SU-DHL-6 (cell line): ENCODE measurements around the gene POLK.

ENCODE experiments used
- H2AFZ ChIP-seq: fragments of 200-600 bp; sonication (generic); 2 replicates; pipeline ENCODE4 v1.6.1; 2014; ENCODE audit warnings: low read depth, mild to moderate bottlenecking, moderate library complexity, mixed read lengths, antibody characterized with exemption, low read length; ENCODE audit not compliant: severe bottlenecking
- H3F3A ChIP-seq: fragments of 200-600 bp; shearing (Covaris generic); 2 replicates; pipeline ENCODE4 v1.6.0; 2016; ENCODE audit warnings: antibody characterized with exemption, mild to moderate bottlenecking; ENCODE audit not compliant: insufficient read depth
- H3K27ac ChIP-seq: fragments of 200-600 bp; sonication (generic); 2 replicates; pipeline ENCODE4 v1.5.1; 2016; ENCODE audit warnings: low read depth, mild to moderate bottlenecking, low read length, moderate library complexity, mixed read lengths
- H3K27me3 ChIP-seq: fragments of 200-600 bp; sonication (generic), shearing (Covaris generic); 2 replicates; pipeline ENCODE4 v1.6.0; 2014; ENCODE audit warnings: mild to moderate bottlenecking, low read length
- H3K36me3 ChIP-seq: fragments of 200-600 bp; sonication (generic); 2 replicates; pipeline ENCODE4 v1.6.1; 2014; ENCODE audit warnings: mild to moderate bottlenecking, low read length, mixed read lengths
- H3K4me2 ChIP-seq: fragments of 300-600, 200-600 bp; shearing (Covaris generic), sonication (generic); 2 replicates; pipeline ENCODE4 v1.6.0; 2014; ENCODE audit warnings: low read length, low read depth, mild to moderate bottlenecking; ENCODE audit not compliant: poor library complexity, severe bottlenecking
- H3K4me3 ChIP-seq: fragments of 200-600 bp; sonication (generic); 2 replicates; pipeline ENCODE4 v1.5.1; 2014; ENCODE audit warnings: antibody characterized with exemption, low read length, mild to moderate bottlenecking, mixed read lengths; ENCODE audit not compliant: insufficient read depth, poor library complexity, severe bottlenecking
- H3K79me2 ChIP-seq: fragments of 200-600 bp; sonication (generic); 2 replicates; pipeline ENCODE4 v1.6.1; 2014; ENCODE audit warnings: mild to moderate bottlenecking, low read length, moderate library complexity; ENCODE audit not compliant: insufficient read depth
- H3K9ac ChIP-seq: fragments of 200-600 bp; sonication (generic); 2 replicates; pipeline ENCODE4 v1.7.0; 2014; ENCODE audit warnings: mild to moderate bottlenecking, low read length
- H3K9me2 ChIP-seq: fragments of 200-600 bp; sonication (generic); replicated peaks from 2 replicates; pipeline ENCODE4 v1.6.1; 2014; ENCODE audit warnings: low read length; ENCODE audit not compliant: insufficient read depth
- H3K9me3 ChIP-seq: fragments of 200-600 bp; sonication (generic); 2 replicates; pipeline ENCODE4 v1.6.1; 2014; ENCODE audit warnings: low read length, mixed read lengths; ENCODE audit not compliant: insufficient read depth
- H4K20me1 ChIP-seq: fragments of 200-600 bp; sonication (generic); 2 replicates; pipeline ENCODE4 v1.6.1; 2014; ENCODE audit warnings: low read depth, mild to moderate bottlenecking, antibody characterized with exemption, low read length, moderate library complexity, mixed read lengths
- CTCF ChIP-seq: fragments of 200-600 bp; sonication (generic); IDR thresholded peaks from one replicate; pipeline ENCODE4 v1.5.1; 2017; ENCODE audit warnings: antibody characterized with exemption, mild to moderate bottlenecking, low read length, moderate library complexity; ENCODE audit not compliant: insufficient read depth, poor library complexity, severe bottlenecking
- EZH2phosphoT487 ChIP-seq: fragments of 200-600 bp; sonication (generic), shearing (Covaris generic); conservative IDR thresholded peaks from 2 replicates; pipeline ENCODE4 v1.6.1; 2018; ENCODE audit warnings: mild to moderate bottlenecking, antibody characterized with exemption, low read length, moderate library complexity, mixed read lengths

Gene POLK

GRCh38 chr5:75507841-75508240 lies 3.9 kb upstream of the POLK start:
- Histone ChIP-seq H3K27me3 (no peaks in the 10 kb centered on the region), H3K9ac (no peak overlapping the region), H3K4me3 (no peak overlapping the region), H3K27ac (no peak overlapping the region), H4K20me1 (peaks cover 13% of the 10 kb centered on the region; the same call in 1 of the 2 replicates), H2AFZ (no peak overlapping the region), H3K36me3 (peaks cover 14% of the 10 kb centered on the region; the same call in 1 of the 2 replicates), H3K9me2 (no peaks in the 10 kb centered on the region), H3K9me3 (no peaks in the 10 kb centered on the region), H3K4me2 (no peak overlapping the region), H3F3A (no peaks in the 10 kb centered on the region; the same call in 1 of the 2 replicates), H3K79me2 (peaks cover 58% of the 10 kb centered on the region)
- no peak for TF ChIP-seq CTCF
- TF ChIP-seq EZH2phosphoT487, result no peak

- H3K4me2 ChIP-seq, result peak overlapping the region; percentile 80
- H3K4me3 ChIP-seq, result peak overlapping the region; percentile 82
- no peaks in the 10 kb centered on the region for H3K27me3 ChIP-seq
- no peak overlapping the region for H2AFZ ChIP-seq
- no peaks in the 10 kb centered on the region for H3K9me2 ChIP-seq
- no peak for TF ChIP-seq CTCF
- TF ChIP-seq EZH2phosphoT487, result no peak
- 0 out of 2 replicates have a peak, but pooled peaks cover 3% of the 10 kb centered on the region for H3K36me3 ChIP-seq
- peaks cover 12% of the 10 kb centered on the region; the same call in 1 of the 2 replicates for H3F3A ChIP-seq
- H3K79me2 ChIP-seq, result peaks cover 74% of the 10 kb centered on the region
- H3K27ac ChIP-seq, result no peak overlapping the region
- H4K20me1 ChIP-seq, result peaks cover 13% of the 10 kb centered on the region; the same call in 1 of the 2 replicates
- no peaks in the 10 kb centered on the region for H3K9me3 ChIP-seq
- H3K9ac ChIP-seq, result peak overlapping the region; percentile 83
These were observed 2.1 kb upstream of the POLK start for GRCh38 chr5:75509546-75509945.

GRCh38 chr5:75509956-75510355 lies 1.7 kb upstream of the POLK start:
- H3K27ac ChIP-seq, result no peak overlapping the region

More at GRCh38 chr5:75509956-75510355, 1.7 kb upstream of the POLK start:
- 0 out of 2 replicates have a peak, but pooled peaks cover 3% of the 10 kb centered on the region for H3K36me3 ChIP-seq
- H3K4me2 ChIP-seq, result peak overlapping the region; percentile 80
- H4K20me1 ChIP-seq, result peaks cover 13% of the 10 kb centered on the region; the same call in 1 of the 2 replicates
- peak overlapping the region; percentile 82 for H3K4me3 ChIP-seq
- H3K79me2 ChIP-seq, result peaks cover 78% of the 10 kb centered on the region
- TF ChIP-seq CTCF (no peak), EZH2phosphoT487 (no peak)
- H3K27me3 ChIP-seq, result no peaks in the 10 kb centered on the region
- H3K9me2 ChIP-seq, result no peaks in the 10 kb centered on the region
- H3K9me3 ChIP-seq, result no peaks in the 10 kb centered on the region
- peaks cover 15% of the 10 kb centered on the region; the same call in 1 of the 2 replicates for H3F3A ChIP-seq
- H3K9ac ChIP-seq, result peak overlapping the region; percentile 83
- H2AFZ ChIP-seq, result no peak overlapping the region
